Ureter (tissue), 1 donor: ENCODE results near the gene TSPAN9. TPM values are rescaled to one million over a fixed set of nuclear protein-coding genes. Genes with fewer than 3 reads are reported as not detected.

Source experiments
- DNase-seq: peaks from one replicate; pipeline ENCODE4 v3.0.0-alpha.2; 2020; ENCODE audit warnings: low spot score
- total RNA-seq: library from RNA; stranded (reverse); gene quantifications from one replicate; pipeline ENCODE4 v1.2.4, GENCODE V29; 2023
- donor health status: DM: yes; HTN: yes; CAD: no.

TSPAN9 gene
- total RNA-seq, 1 donor from 2014 or later, result 53.0 TPM

- no peak for DNase-seq
Observed at GRCh38 chr12:3293446-3294161, 216.4 kb downstream of the TSPAN9 start.

- DNase-seq, result no peak
Observed at GRCh38 chr12:3294481-3294911, 217.3 kb downstream of the TSPAN9 start.

- DNase-seq, result no peak
Observed at GRCh38 chr12:3295225-3295624, 218.0 kb downstream of the TSPAN9 start.

GRCh38 chr12:3295646-3296408 lies 218.6 kb downstream of the TSPAN9 start:
- no peak for DNase-seq

GRCh38 chr12:3296409-3296701 lies 219.2 kb downstream of the TSPAN9 start:
- no peak for DNase-seq

- DNase-seq, result no peak
Observed at GRCh38 chr12:3298603-3299002, 221.4 kb downstream of the TSPAN9 start.

- peak; percentile 95 for DNase-seq
Observed at GRCh38 chr12:3299929-3300832, 223.0 kb downstream of the TSPAN9 start.

GRCh38 chr12:3300833-3301401 lies 223.7 kb downstream of the TSPAN9 start:
- no peak for DNase-seq

- no peak for DNase-seq
Observed at GRCh38 chr12:3302401-3303041, 225.3 kb downstream of the TSPAN9 start.

GRCh38 chr12:3303410-3304136 lies 226.4 kb downstream of the TSPAN9 start:
- DNase-seq, result no peak

- DNase-seq, result no peak
Observed at GRCh38 chr12:3304436-3305165, 227.4 kb downstream of the TSPAN9 start.

GRCh38 chr12:3305464-3305863 lies 228.3 kb downstream of the TSPAN9 start:
- DNase-seq, result no peak

- no peak for DNase-seq
Observed at GRCh38 chr12:3305904-3306619, 228.9 kb downstream of the TSPAN9 start.

- DNase-seq, result no peak
Observed at GRCh38 chr12:3307389-3307788, 230.2 kb downstream of the TSPAN9 start.

- DNase-seq, result no peak
Observed at GRCh38 chr12:3308063-3308462, 230.9 kb downstream of the TSPAN9 start.

GRCh38 chr12:3308609-3309008 lies 231.4 kb downstream of the TSPAN9 start:
- no peak for DNase-seq

GRCh38 chr12:3309805-3310204 lies 232.6 kb downstream of the TSPAN9 start:
- DNase-seq, result no peak

- DNase-seq, result no peak
Observed at GRCh38 chr12:3310271-3311026, 233.3 kb downstream of the TSPAN9 start.

- DNase-seq, result peak; percentile 83
Observed at GRCh38 chr12:3311027-3311402, 233.8 kb downstream of the TSPAN9 start.
